ENCODE data around the gene SMIM28. TPM values are rescaled to one million over a fixed set of nuclear protein-coding genes. Genes with fewer than 3 reads are reported as not detected.

Gene SMIM28
- total and polyA plus RNA-seq, 8 donors: not detected

GRCh38 chr6:138341176-138341575, 36.5 kb upstream of the SMIM28 start:
- Histone ChIP-seq H3K4me1 (no peaks in the 10 kb centered on the region), H3K9me3 (no peaks in the 10 kb centered on the region), H3K27me3 (no peaks in the 10 kb centered on the region), H3K27ac (no peak overlapping the region), H3K4me3 (no peak overlapping the region), H3K36me3 (peaks cover 0 to 11% of the 10 kb centered on the region in 2 donors)
- intact Hi-C loops (cut with DNase I): no loop called here
- DNase-seq (no peak), ATAC-seq (no peak)
- no peak for TF ChIP-seq CTCF (IDR thresholded peaks at IDR 0.05)

GRCh38 chr6:138343112-138343511, 34.6 kb upstream of the SMIM28 start:
- no peak for ATAC-seq

GRCh38 chr6:138345565-138346285, 32.0 kb upstream of the SMIM28 start:
- ATAC-seq (peak; percentile 44), DNase-seq (no peak)
- no peak overlapping the region for H3K4me3 ChIP-seq
- intact Hi-C loops (cut with DNase I): no loop called here
- no peaks in the 10 kb centered on the region for H3K9me3 ChIP-seq
- H3K27ac ChIP-seq: no peak overlapping the region
- TF ChIP-seq CTCF (IDR thresholded peaks at IDR 0.05): no peak
- H3K36me3 ChIP-seq: no peaks in the 10 kb centered on the region
- no peaks in the 10 kb centered on the region for H3K4me1 ChIP-seq
- no peaks in the 10 kb centered on the region for H3K27me3 ChIP-seq

More at GRCh38 chr6:138343112-138343511, 34.6 kb upstream of the SMIM28 start:
- H3K4me3 ChIP-seq: no peak overlapping the region
- intact Hi-C loops (cut with DNase I): no loop called here
- no peak for TF ChIP-seq CTCF (IDR thresholded peaks at IDR 0.05)
- no peaks in the 10 kb centered on the region for H3K27me3 ChIP-seq
- no peaks in the 10 kb centered on the region for H3K36me3 ChIP-seq
- no peak for DNase-seq
- H3K27ac ChIP-seq: no peak overlapping the region
- no peaks in the 10 kb centered on the region for H3K9me3 ChIP-seq
- H3K4me1 ChIP-seq: no peaks in the 10 kb centered on the region

GRCh38 chr6:138346302-138347195, 31.2 kb upstream of the SMIM28 start:
- TF ChIP-seq CTCF (IDR thresholded peaks at IDR 0.05): no peak
- no peaks in the 10 kb centered on the region for H3K36me3 ChIP-seq
- H3K9me3 ChIP-seq: no peaks in the 10 kb centered on the region
- H3K27ac ChIP-seq: no peak overlapping the region
- no peak for ATAC-seq
- H3K27me3 ChIP-seq: no peaks in the 10 kb centered on the region
- H3K4me1 ChIP-seq: no peaks in the 10 kb centered on the region
- intact Hi-C loops (cut with DNase I): no loop called here
- DNase-seq: no peak
- no peak overlapping the region for H3K4me3 ChIP-seq

- no peak for ATAC-seq
- H3K9me3 ChIP-seq: no peaks in the 10 kb centered on the region
- no peaks in the 10 kb centered on the region for H3K4me1 ChIP-seq
- DNase-seq: no peak
- no peak for TF ChIP-seq CTCF (IDR thresholded peaks at IDR 0.05)
- H3K27me3 ChIP-seq: no peaks in the 10 kb centered on the region
- no peaks in the 10 kb centered on the region for H3K36me3 ChIP-seq
- H3K4me3 ChIP-seq: no peak overlapping the region
- intact Hi-C loops (cut with DNase I): no loop called here
- H3K27ac ChIP-seq: no peak overlapping the region
Measured at GRCh38 chr6:138347864-138348263, 29.8 kb upstream of the SMIM28 start.

Data from left lung (tissue), 10 donors.